ENCODE data around the gene NAB2. TPM values are rescaled to one million over a fixed set of nuclear protein-coding genes. Genes with fewer than 3 reads are reported as not detected.
"Not testable (repeated sequence)": the region's sequence is repeated elsewhere in the genome, so short reads cannot be mapped to it uniquely, and the experiment has no call there.

NAB2 gene
- 10 to 100 TPM; 27.0 to 36.3 TPM for total RNA-seq
- long read RNA-seq, donor 1, transcript NAB2-201 (7 exons, 2,711 nt), result major isoform, 11 of 22 reads
- long read RNA-seq, donor 1, partial matches to known transcripts, result 8 of 22 reads
- long read RNA-seq, donor 1, other reads (novel, unspliced or antisense), result 2 of 22 reads
- long read RNA-seq, donor 2, transcript NAB2-201 (7 exons, 2,711 nt), result major isoform, 12 of 19 reads
- long read RNA-seq, donor 2, partial matches to known transcripts, result 6 of 19 reads
- long read RNA-seq, donor 2, other reads (novel, unspliced or antisense), result 1 of 19 reads

DNA sequence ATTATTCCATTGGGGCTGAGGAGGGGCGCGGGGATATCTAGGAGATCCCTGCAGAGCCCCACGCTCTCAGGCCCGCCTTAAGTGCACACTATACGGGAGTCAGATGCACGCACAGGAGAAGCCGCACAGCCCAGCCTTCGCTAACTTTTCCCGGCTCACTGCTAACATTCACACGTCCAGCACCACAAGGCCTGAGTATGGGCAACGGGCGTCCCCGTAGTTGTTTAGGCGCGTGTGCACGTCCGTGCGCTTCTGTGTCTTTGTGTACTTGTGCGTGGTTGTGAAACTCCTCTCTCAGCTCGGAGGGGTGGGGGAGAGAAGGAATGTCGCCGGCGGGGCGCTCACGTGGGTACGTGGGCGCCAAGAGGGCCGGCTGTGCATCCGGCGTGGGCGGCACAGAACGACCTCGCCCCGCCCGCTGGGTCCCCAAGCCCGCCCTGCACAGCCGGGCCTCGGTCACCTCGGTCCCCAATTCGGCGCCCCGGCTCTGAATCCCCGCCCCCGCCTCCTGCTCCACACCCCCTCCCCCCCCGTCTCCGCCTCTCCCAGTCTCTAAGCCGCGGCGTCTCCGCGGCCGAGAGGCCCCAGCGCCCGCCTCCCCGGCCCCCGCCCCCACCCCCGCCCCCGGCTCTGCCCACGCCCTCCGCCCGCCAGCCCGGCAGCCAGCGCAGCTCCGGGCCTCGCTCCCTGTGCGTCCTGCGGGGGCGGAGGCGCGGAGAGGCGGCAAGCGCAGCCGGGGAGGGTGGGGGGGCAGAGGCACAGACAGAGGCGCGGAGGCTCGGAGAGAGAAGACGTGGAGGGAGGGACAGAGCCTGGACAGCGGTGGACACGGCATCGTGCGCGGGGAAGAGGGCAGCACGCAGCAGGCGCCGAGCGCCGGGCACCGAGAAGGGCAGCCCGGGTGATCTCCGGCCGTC lies at the start of gene NAB2:
TSS of gene NAB2 (plus strand) at position 761 of the 917 bp plus-strand sequence. CDS start 158 bp downstream, outside the sequence.
- intact Hi-C loops (cut with DNase I), result no loop called here
- DNase-seq (ENCODE audit: low spot score), result peak; percentile 98

DNA sequence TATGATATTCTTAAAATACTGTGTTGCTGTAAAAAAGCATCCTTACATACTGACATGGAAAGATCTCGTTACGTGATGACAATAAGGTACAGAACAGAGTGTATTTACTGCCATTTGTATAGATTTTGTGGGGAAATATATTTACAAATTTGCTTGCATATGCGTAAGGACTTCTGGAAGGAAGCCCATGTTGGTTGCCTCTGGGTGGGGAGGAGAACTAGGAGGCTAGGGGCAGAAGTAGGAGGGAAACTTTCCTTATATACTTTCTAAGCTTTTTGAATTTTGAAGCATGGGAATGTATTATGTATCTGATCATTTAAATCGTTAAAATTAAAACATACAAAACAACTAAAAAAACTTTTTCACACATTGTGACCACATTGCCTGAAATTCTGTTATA lies 48.7 kb upstream of the NAB2 start:
- DNase-seq (ENCODE audit: low spot score), result no peak
- intact Hi-C loops (cut with DNase I), result no loop called here

- DNase-seq (ENCODE audit: low spot score), result no peak
Measured at GRCh38 chr12:57040750-57041149, 48.2 kb upstream of the NAB2 start.

DNA sequence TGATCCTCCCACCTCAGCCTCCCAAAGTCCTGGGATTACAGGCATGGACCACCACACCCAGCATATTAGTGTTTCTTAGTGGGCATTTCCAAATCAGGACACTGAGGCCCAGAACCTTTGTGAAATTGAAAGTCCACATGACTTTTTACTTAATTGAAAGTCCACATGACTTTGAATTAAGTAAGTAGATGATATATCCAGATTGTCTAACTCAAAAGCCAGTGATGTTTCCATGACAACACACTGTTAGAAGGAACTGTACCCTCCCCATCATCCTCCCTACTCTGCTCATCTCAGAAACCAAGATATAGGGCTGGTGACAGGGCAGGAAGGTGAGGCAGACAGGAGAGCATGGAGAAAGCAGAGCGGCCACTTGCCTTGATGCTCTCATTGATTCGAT lies 46.2 kb upstream of the NAB2 start:
- intact Hi-C loops (cut with DNase I), result no loop called here
- DNase-seq (ENCODE audit: low spot score), result no peak

More at GRCh38 chr12:57040750-57041149, 48.2 kb upstream of the NAB2 start:
- intact Hi-C loops (cut with DNase I), result no loop called here

DNA sequence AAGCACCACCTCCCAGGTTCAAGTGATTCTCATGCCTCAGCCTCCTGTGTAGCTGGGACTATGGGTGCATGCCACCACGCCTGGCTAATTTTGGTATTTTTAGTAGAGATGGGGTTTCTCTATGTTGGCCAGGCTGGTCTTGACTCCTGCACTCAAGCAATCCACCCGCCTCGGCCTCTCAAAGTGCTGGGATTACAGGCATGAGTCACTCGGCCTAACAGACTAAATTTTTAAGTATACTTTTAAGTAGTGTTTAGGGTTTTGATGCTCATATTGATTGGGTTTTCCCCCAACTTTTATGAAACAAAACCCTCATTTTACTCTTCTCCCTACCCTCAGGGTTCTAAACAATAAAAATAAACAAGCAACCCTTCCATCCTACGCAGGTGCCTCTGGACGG lies 44.4 kb upstream of the NAB2 start:
- intact Hi-C loops (cut with DNase I), result no loop called here
- no peak for DNase-seq (ENCODE audit: low spot score)

GRCh38 chr12:57044889-57045288 lies 44.0 kb upstream of the NAB2 start:
- intact Hi-C loops (cut with DNase I), result no loop called here
- DNase-seq (ENCODE audit: low spot score), result no peak

GRCh38 chr12:57046086-57046791 lies 42.7 kb upstream of the NAB2 start:
- intact Hi-C loops (cut with DNase I), result no loop called here
- DNase-seq (ENCODE audit: low spot score), result no peak

DNA sequence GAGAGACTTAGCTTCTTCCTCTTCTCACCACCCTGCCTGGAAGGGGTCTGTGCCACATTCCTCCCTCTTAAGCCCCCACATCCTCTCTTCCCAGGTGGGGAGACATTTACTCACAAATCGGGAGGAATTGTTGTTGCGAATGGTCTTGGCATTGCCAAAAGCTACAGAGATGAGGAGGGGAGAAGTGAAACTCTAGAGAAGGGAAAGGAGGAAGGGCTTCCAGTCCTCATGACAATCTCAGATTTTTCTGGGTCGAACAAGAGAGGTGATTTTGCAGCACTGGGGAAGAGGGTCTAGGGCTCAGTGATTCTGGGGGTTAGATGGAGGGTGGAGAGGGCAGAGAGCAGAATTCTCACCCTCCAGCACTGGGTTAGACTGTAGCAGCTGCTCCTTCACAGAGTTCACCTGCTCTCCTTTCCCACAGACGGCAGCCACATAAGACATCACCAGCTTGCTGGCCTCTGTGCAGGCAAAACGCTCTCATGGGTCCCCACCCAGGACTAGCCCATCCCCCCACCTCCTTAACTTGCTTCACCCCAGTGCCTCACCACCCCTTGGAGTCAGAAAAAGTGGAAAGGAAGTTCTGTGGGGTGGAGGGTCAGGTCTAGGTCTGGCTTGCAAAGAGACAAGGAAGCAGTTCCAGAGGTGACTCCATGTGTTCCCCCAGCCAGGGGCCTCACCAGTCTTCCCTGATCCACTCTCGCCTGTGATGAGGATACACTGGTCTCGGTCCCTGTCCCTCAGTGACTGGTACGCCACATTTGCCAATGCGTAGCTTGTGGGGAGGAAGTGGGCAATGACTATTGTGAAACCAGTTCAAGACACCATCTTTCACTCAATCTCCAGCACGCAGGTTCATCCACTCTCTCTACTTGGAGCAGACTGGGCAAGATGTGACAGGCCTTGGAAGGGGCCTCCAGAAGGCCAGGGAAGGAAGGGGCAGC lies 41.7 kb upstream of the NAB2 start:
- intact Hi-C loops (cut with DNase I), result no loop called here
- no peak for DNase-seq (ENCODE audit: low spot score)

DNA sequence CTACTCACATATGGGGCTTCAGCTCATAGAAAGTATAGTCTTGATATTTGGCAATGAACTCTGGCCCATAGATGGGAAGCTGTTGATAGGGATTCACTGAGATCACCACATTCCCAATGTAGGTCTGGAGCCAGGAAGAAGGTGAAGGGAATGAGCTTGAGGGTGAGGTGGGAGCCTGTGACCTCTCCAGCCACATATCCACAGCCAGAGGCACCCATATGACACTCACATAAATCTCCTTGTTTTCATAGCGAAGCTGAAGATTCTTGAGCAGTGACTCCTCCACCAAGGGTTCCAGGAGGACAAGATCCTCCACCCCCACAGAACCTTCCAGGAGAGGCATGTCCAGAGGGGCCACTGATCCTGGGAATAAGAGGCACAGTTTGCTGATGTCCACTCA lies 40.9 kb upstream of the NAB2 start:
- DNase-seq (ENCODE audit: low spot score), result no peak
- intact Hi-C loops (cut with DNase I), result no loop called here

GRCh38 chr12:57048423-57049118 lies 40.3 kb upstream of the NAB2 start:
- DNase-seq (ENCODE audit: low spot score), result no peak
- intact Hi-C loops (cut with DNase I), result no loop called here

GRCh38 chr12:57049119-57049446 lies 39.8 kb upstream of the NAB2 start:
- DNase-seq (ENCODE audit: low spot score), result no peak
- intact Hi-C loops (cut with DNase I), result no loop called here

- intact Hi-C loops (cut with DNase I), result no loop called here
- DNase-seq (ENCODE audit: low spot score), result no peak
Measured at GRCh38 chr12:57049890-57050289, 39.0 kb upstream of the NAB2 start, which contains the start of gene MYO1A. MYO1A (minus strand) TSS chr12:57050129; CDS start chr12:57048323, 1,806 bp downstream.

- intact Hi-C loops (cut with DNase I), result no loop called here
- DNase-seq (ENCODE audit: low spot score), result no peak
Measured at GRCh38 chr12:57051011-57051410, 37.9 kb upstream of the NAB2 start.

DNA sequence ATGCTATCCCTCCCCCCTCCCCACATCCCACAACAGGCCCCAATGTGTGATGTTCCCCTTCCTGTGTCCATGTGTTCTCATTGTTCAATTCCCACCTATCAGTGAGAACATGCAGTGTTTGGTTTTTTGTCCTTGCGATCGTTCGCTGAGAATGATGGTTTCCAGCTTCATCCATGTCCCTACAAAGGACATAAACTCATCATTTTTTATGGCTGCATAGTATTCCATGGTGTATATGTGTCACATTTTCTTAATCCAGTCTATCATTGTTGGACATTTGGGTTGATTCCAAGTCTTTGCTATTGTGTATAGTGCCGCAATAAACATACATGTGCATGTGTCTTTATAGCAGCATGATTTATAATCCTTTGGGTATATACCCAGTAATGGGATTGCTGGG lies 35.8 kb upstream of the NAB2 start:
- intact Hi-C loops (cut with DNase I); DNase-seq (ENCODE audit: low spot score): not testable (repeated sequence)

GRCh38 chr12:57053901-57054300 lies 35.0 kb upstream of the NAB2 start:
- intact Hi-C loops (cut with DNase I), result not testable (repeated sequence)

DNA sequence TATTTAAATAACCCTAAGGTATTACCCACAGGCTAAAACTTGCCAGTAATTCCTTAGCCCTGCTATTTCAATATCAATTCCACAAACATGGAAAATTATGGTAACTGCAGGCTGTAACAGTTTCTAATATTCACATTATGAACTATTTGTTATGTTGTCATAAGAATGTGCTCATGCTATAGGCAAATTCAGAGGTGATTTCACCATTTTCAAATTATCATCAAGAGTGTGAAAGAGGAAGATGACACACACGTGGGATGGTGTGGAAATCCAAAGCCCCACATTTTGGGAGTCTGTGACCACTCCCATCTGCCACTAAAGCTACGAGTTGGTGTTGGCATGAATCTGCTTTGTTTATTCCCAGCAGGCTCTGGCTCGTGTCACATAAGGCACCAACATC lies 33.1 kb upstream of the NAB2 start:
- DNase-seq (ENCODE audit: low spot score), result no peak

More at GRCh38 chr12:57053901-57054300, 35.0 kb upstream of the NAB2 start:
- not testable (repeated sequence) for DNase-seq (ENCODE audit: low spot score)

DNA sequence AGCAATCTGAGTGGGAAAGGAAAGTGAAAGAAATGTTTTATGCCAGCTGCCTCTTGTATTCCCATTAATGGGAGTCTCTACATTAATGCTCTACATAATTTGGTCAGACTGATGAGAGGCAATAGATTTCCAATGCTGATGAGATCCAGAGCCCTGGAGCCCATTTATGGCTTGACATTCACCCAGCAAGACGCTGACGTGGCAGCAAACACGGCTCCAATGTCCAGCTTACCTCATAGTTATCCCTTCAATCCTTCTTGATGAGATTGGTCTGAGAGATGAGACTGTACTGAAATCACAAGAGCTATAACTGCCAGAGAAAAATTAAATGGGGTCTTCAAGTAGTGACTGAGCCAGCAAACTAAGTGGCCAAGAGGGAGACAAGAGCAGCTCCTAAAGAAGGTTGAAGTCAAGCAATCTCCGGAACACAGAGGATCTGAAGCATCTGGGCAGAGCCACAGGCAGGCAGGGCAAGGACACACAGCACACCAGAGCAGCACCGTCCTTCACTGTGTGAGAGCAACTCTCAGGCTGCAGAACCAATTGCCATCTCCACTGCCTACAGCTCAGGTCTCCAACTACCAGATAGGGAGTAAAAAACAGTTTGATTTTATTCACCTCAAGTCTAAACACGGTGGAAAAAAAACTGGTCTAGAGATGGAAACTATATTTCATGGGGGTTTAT lies 31.7 kb upstream of the NAB2 start:
- intact Hi-C loops (cut with DNase I), result no loop called here

More for the DNA sequence above, 33.1 kb upstream of the NAB2 start:
- intact Hi-C loops (cut with DNase I), result no loop called here

GRCh38 chr12:57058454-57058853 lies 30.5 kb upstream of the NAB2 start:
- DNase-seq (ENCODE audit: low spot score), result no peak
- intact Hi-C loops (cut with DNase I), result no loop called here

More for the DNA sequence above, 31.7 kb upstream of the NAB2 start:
- DNase-seq (ENCODE audit: low spot score), result no peak
